CD4-positive, alpha-beta memory T cell (primary cell): Measurements from ENCODE around the gene USP12. TPM values are rescaled to one million over a fixed set of nuclear protein-coding genes. Genes with fewer than 3 reads are reported as not detected.
A peak's percentile ranks its signal among the peaks of the same experiment; 100 is the strongest.

Experiments
- CTCF ChIA-PET: fragments of 350-600 bp; sonication (Branson Sonifier 250); formaldehyde crosslinking; loops from one replicate; lab custom pipeline; 2021; ENCODE audit warnings: inconsistent platforms; ENCODE audit not compliant: partially characterized antibody; lab: Charles Lee
- POLR2A ChIA-PET: fragments of 350-600 bp; sonication (Branson Sonifier 250); formaldehyde crosslinking; loops from one replicate; lab custom pipeline; 2021; ENCODE audit not compliant: partially characterized antibody; lab: Charles Lee
- DNase-seq, 5 donors: peaks; one replicate each; pipeline versions ENCODE4 v3.0.0 to v3.0.0-alpha.2; 2020 to 2022; ENCODE audit warnings: mixed read lengths in 1 of 5
- H3K27ac ChIP-seq: one replicate; pipeline ENCODE4 v1.7.0; 2013; ENCODE audit warnings: low read depth, low read length
- H3K27me3 ChIP-seq: 2 replicates; pipeline ENCODE4 v1.7.0; 2013; ENCODE audit warnings: mild to moderate bottlenecking, low read length, moderate library complexity; ENCODE audit not compliant: insufficient read depth
- H3K36me3 ChIP-seq: 2 replicates; pipeline ENCODE4 v1.7.0; 2013; ENCODE audit warnings: mild to moderate bottlenecking, low read length, moderate library complexity; ENCODE audit not compliant: insufficient read depth
- H3K4me1 ChIP-seq: 2 replicates; pipeline ENCODE4 v1.7.0; 2013; ENCODE audit warnings: mild to moderate bottlenecking, low read length, moderate library complexity; ENCODE audit not compliant: insufficient read depth
- H3K4me3 ChIP-seq, 2 donors: one replicate each; pipeline ENCODE4 v1.7.0; 2013; ENCODE audit warnings: low read length in 2 of 2, mild to moderate bottlenecking in 1 of 2
- H3K9me3 ChIP-seq, 2 donors: one replicate each; pipeline ENCODE4 v1.7.0; 2013; ENCODE audit warnings: low read length in 2 of 2, control low read depth in 1 of 2; ENCODE audit not compliant: control insufficient read depth in 1 of 2
- H3K27ac Mint-ChIP-seq, 7 donors: one replicate each; pipeline ENCODE4 v1.8.0; 2020 to 2021; ENCODE audit warnings: mixed read lengths in 7 of 7, mild to moderate bottlenecking in 6 of 7, inconsistent platforms in 3 of 7, moderate library complexity in 3 of 7
- H3K27me3 Mint-ChIP-seq, 2 donors: one replicate each; pipeline ENCODE4 v1.8.0; 2020 to 2021; ENCODE audit warnings: mixed read lengths in 2 of 2
- H3K36me3 Mint-ChIP-seq, 2 donors: one replicate each; pipeline ENCODE4 v1.8.0; 2020 to 2021; ENCODE audit warnings: mixed read lengths in 2 of 2, inconsistent platforms in 1 of 2, mild to moderate bottlenecking in 1 of 2
- H3K4me1 Mint-ChIP-seq, 4 donors: one replicate each; pipeline ENCODE4 v1.8.0; 2020 to 2021; ENCODE audit warnings: mixed read lengths in 4 of 4, mild to moderate bottlenecking in 1 of 4
- H3K4me3 Mint-ChIP-seq, 8 donors: one replicate each; pipeline ENCODE4 v1.8.0; 2020 to 2021; ENCODE audit warnings: mixed read lengths in 8 of 8, mild to moderate bottlenecking in 7 of 8, moderate library complexity in 6 of 8, inconsistent platforms in 3 of 8
- H3K9me3 Mint-ChIP-seq, 8 donors: one replicate each; pipeline ENCODE4 v1.8.0; 2020 to 2021; ENCODE audit warnings: mixed read lengths in 8 of 8, mild to moderate bottlenecking in 5 of 8, inconsistent platforms in 3 of 8, moderate library complexity in 1 of 8
- intact Hi-C: fragments of 100-400 bp; cut with micrococcal nuclease; formaldehyde crosslinking; loops from one replicate; pipeline ENCODE4 v1.15.1; 2023
- polyA plus RNA-seq, 2 donors: library from polyadenylated mRNA; unstranded; fragments of 300-500 nt; fragmentation: Illumina TruSeq; gene quantifications; one replicate each; pipeline ENCODE4 v1.2.3, GENCODE V29; 2021
- total RNA-seq, 2 experiments: library from RNA; stranded (reverse); gene quantifications; one replicate each; pipeline ENCODE4 v1.2.3, GENCODE V29; 2021

Gene USP12
- total and polyA plus RNA-seq, 4 experiments from 2014 or later = 16.1 to 26.0 (median 20.2) TPM

DNA sequence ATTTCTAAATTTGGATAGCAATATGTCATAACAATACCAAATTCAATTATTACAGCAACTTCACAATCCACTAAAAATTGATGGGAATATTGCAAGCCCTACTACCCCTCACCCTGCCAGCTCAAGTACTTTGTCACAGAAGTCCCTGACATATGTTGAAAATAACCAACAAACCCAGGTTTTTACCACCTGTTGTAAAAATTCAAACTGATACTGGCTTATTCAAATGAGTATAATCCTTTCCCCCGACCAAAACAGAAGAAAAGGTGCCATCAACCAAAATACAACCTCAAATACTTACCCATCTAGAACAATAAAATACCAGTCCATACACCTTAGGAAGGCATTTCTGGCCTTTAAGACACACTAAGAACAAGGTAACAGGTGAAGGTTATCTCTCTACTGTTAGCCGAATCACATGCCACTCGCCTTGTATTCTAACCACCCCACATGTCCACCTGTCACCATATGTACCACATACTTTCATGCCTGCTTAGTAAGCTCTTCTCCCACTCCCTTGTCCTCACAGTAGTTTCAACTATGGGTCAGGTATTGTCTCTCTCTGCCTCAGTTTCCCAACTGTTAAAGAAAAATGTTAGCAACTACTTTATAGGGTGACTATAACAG is 53.1 kb downstream of the USP12 start:
- Mint-ChIP-seq H3K27me3 (no peaks in the 10 kb centered on the region), H3K36me3 (peaks cover 30 to 39% of the 10 kb centered on the region in 2 donors), H3K4me3 (no peak overlapping the region), H3K27ac (peak overlapping the region in 2 of 7 donors; percentile 22 to 38), H3K9me3 (peaks cover 0 to 6% (median 3%) of the 10 kb centered on the region in 8 donors), H3K4me1 (peaks cover 25 to 49% (median 35%) of the 10 kb centered on the region in 4 donors)
- H3K27me3 ChIP-seq = no peaks in the 10 kb centered on the region
- intact Hi-C loops = no loop called here
- H3K4me1 ChIP-seq = peaks cover 7% of the 10 kb centered on the region
- ChIA-PET CTCF (interaction anchor here (1.0 to 1.1 kb wide), 2 partner anchors 8 to 13 kb away, joined by 3 to 4 read pairs; no protein-coding TSS in a partner anchor), POLR2A (interaction anchor here (1.3 kb wide), 1 partner anchor 12 kb away, joined by 3 read pairs; no protein-coding TSS in a partner anchor)
- no peaks in the 10 kb centered on the region for H3K9me3 ChIP-seq
- no peak for DNase-seq
- H3K27ac ChIP-seq = no peak overlapping the region
- no peak overlapping the region for H3K4me3 ChIP-seq
- H3K36me3 ChIP-seq = no peaks in the 10 kb centered on the region

DNA sequence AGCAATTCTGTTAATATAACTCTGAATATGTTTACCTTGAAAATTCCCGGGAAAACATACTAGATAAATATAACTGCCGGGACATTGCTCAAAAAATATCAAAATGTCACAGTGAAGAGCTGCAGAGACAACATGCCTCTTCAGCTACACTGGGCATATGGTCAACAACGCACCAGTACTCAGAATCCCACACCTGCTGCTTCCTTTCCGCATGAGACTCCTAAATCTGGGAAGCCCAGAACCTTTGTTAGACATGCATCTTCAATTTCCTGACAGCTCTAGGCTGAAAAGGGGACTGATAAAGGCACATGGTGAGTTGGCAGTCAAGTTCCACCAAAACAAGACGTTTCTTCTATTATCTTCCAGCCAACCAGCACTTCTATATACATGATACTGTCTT is 53.7 kb downstream of the USP12 start:
- ChIA-PET CTCF (interaction anchor here (1.1 kb wide), 1 partner anchor 9 kb away, joined by 4 read pairs; no protein-coding TSS in a partner anchor), POLR2A (no interaction called here)
- Histone ChIP-seq H3K27ac (no peak overlapping the region), H3K27me3 (no peaks in the 10 kb centered on the region), H3K4me1 (peaks cover 7% of the 10 kb centered on the region), H3K36me3 (no peaks in the 10 kb centered on the region), H3K4me3 (no peak overlapping the region), H3K9me3 (no peaks in the 10 kb centered on the region)
- intact Hi-C loops = no loop called here
- peaks cover 27 to 53% (median 34%) of the 10 kb centered on the region in 4 donors for H3K4me1 Mint-ChIP-seq
- peaks cover 29 to 40% of the 10 kb centered on the region in 2 donors for H3K36me3 Mint-ChIP-seq
- H3K27me3 Mint-ChIP-seq = no peaks in the 10 kb centered on the region
- peak overlapping the region in 1 of 7 donors; percentile 38 for H3K27ac Mint-ChIP-seq
- H3K4me3 Mint-ChIP-seq = no peak overlapping the region
- H3K9me3 Mint-ChIP-seq = peaks cover 0 to 2% (median 0%) of the 10 kb centered on the region in 8 donors
- DNase-seq = no peak

DNA sequence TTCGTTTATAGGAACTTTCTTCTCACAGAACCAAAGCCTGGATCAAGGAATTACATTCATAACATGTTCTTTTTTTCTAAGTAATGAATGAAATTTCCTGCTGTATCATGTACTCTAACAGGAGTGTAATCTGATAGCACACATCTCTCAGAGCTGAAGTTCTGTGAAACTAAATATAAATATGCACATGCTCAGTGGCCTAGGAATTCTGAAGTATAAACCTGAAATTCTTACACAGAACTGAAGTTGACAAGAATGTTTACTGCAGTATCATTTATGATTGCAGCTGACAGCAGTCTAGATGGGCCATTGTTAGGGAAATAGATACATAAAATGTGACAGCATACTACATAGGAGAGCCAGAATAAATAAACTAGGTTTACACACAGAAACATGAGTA is 54.5 kb downstream of the USP12 start:
- H3K4me3 Mint-ChIP-seq = no peak overlapping the region
- H3K4me3 ChIP-seq = no peak overlapping the region
- no peaks in the 10 kb centered on the region for H3K27me3 Mint-ChIP-seq
- peaks cover 0 to 2% (median 0%) of the 10 kb centered on the region in 8 donors for H3K9me3 Mint-ChIP-seq
- CTCF ChIA-PET = no interaction called here
- POLR2A ChIA-PET = no interaction called here
- no peak overlapping the region for H3K27ac ChIP-seq
- intact Hi-C loops = no loop called here
- peaks cover 27 to 38% of the 10 kb centered on the region in 2 donors for H3K36me3 Mint-ChIP-seq
- no peak for DNase-seq
- peaks cover 27 to 51% (median 31%) of the 10 kb centered on the region in 4 donors for H3K4me1 Mint-ChIP-seq
- H3K9me3 ChIP-seq = no peaks in the 10 kb centered on the region
- no peaks in the 10 kb centered on the region for H3K27me3 ChIP-seq
- H3K4me1 ChIP-seq = peaks cover 7% of the 10 kb centered on the region
- H3K36me3 ChIP-seq = no peaks in the 10 kb centered on the region
- no peak overlapping the region for H3K27ac Mint-ChIP-seq

DNA sequence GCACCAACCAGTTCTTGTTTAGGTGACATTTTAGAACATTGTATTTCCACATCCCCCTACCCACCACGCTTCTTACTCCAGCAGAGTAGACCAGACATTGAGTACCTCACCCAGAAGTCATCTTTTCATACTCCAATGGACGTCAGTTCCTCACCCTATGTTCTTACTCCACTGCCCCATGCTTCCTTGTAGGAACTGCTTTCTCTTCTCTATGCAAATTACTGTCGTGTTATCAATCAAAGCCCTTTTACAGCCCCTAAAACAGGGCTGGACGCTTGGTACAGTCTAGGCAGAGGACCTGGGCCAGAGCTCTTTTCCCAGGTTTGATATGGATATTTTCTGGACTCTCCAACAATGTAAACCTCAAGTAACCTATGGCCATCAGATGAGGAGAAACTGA is 58.2 kb downstream of the USP12 start:
- DNase-seq = no peak
- peaks cover 6 to 37% (median 13%) of the 10 kb centered on the region in 4 donors for H3K4me1 Mint-ChIP-seq
- H3K4me3 Mint-ChIP-seq = no peak overlapping the region
- H3K27me3 ChIP-seq = no peaks in the 10 kb centered on the region
- no peak overlapping the region for H3K27ac ChIP-seq
- ChIA-PET CTCF (no interaction called here), POLR2A (no interaction called here)
- H3K9me3 ChIP-seq = no peaks in the 10 kb centered on the region
- H3K36me3 Mint-ChIP-seq = peaks cover 23 to 36% of the 10 kb centered on the region in 2 donors
- no peaks in the 10 kb centered on the region for H3K9me3 Mint-ChIP-seq
- H3K27ac Mint-ChIP-seq = peak overlapping the region in 3 of 7 donors; percentile 1 to 70 (median 59)
- H3K4me1 ChIP-seq = no peaks in the 10 kb centered on the region
- H3K27me3 Mint-ChIP-seq = no peaks in the 10 kb centered on the region
- H3K4me3 ChIP-seq = no peak overlapping the region
- intact Hi-C loops = no loop called here
- H3K36me3 ChIP-seq = no peaks in the 10 kb centered on the region

DNA sequence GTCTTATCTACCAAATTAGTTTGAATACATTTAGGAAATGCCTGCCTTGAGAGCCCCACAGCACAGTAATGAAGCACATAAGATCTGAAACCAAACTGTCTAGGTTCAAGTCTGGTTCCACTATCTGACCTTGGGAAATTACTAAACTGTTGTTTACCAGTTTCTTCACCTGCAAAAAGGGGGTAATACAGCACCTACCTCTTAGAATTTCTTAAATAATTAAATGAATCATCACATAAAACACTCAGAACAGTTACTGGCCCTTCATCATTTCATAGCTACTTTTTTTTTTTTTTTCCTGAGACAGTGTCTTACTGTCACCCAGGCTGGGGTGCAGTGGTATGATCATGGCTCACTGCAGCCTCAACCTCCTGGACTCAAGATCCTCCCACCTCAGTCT is 59.6 kb downstream of the USP12 start:
- no peaks in the 10 kb centered on the region for H3K36me3 ChIP-seq
- H3K27me3 ChIP-seq = no peaks in the 10 kb centered on the region
- no peak for DNase-seq
- intact Hi-C loops = no loop called here
- peaks cover 27 to 42% of the 10 kb centered on the region in 2 donors for H3K36me3 Mint-ChIP-seq
- H3K4me3 Mint-ChIP-seq = no peak overlapping the region
- ChIA-PET CTCF (interaction anchor here (0.7 kb wide), 1 partner anchor 1035 kb away, joined by 3 read pairs; no protein-coding TSS in a partner anchor), POLR2A (no interaction called here)
- no peaks in the 10 kb centered on the region for H3K4me1 ChIP-seq
- no peaks in the 10 kb centered on the region for H3K9me3 Mint-ChIP-seq
- H3K27ac ChIP-seq = no peak overlapping the region
- no peaks in the 10 kb centered on the region for H3K9me3 ChIP-seq
- no peak overlapping the region for H3K4me3 ChIP-seq
- H3K4me1 Mint-ChIP-seq = peaks cover 0 to 29% (median 11%) of the 10 kb centered on the region in 4 donors
- no peaks in the 10 kb centered on the region for H3K27me3 Mint-ChIP-seq
- peak overlapping the region in 3 of 7 donors; percentile 17 to 66 (median 36) for H3K27ac Mint-ChIP-seq

DNA sequence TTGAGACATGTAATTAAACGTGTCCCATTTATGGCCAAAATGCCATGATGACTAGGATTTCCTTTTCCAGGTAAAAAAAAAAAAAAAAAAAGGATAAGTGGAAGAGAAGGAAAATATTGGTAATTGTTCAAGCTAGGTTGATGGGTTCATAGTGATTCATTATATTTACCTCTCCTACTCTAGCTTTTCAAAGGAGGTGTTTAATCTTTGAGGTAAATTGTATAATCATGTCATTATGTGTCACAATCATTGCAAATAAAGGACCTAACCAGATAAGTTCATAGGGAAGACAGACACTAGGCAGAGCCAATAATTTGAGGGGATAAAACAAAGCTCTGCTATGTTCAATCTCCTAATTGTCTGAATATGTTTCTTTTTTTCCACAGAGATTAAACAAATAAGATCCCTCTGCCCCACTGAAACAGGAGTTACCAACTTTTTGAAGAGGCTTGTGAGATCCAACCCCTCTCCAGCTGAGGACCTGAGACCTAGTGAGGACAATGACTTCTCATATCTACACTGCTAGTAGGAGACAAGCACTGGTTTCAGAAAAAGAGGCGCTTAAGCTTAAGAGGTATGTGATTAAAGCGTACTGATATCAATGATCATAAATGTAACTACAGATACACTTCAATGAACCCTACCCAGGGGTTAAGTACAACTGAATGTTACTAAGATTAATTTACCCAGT is 61.4 kb downstream of the USP12 start:
- peaks cover 0 to 24% (median 9%) of the 10 kb centered on the region in 4 donors for H3K4me1 Mint-ChIP-seq
- no peaks in the 10 kb centered on the region for H3K27me3 Mint-ChIP-seq
- no peak for DNase-seq
- no peak overlapping the region for H3K27ac Mint-ChIP-seq
- ChIA-PET POLR2A (interaction anchor here (1.6 kb wide), 1 partner anchor 63 kb away, joined by 4 read pairs; no protein-coding TSS in a partner anchor), CTCF (no interaction called here)
- Histone ChIP-seq H3K27ac (no peak overlapping the region), H3K27me3 (no peaks in the 10 kb centered on the region), H3K9me3 (no peaks in the 10 kb centered on the region), H3K4me1 (no peaks in the 10 kb centered on the region), H3K4me3 (no peak overlapping the region), H3K36me3 (peaks cover 4% of the 10 kb centered on the region)
- H3K9me3 Mint-ChIP-seq = no peaks in the 10 kb centered on the region
- H3K4me3 Mint-ChIP-seq = no peak overlapping the region
- H3K36me3 Mint-ChIP-seq = peaks cover 29 to 33% of the 10 kb centered on the region in 2 donors
- intact Hi-C loops = no loop called here

DNA sequence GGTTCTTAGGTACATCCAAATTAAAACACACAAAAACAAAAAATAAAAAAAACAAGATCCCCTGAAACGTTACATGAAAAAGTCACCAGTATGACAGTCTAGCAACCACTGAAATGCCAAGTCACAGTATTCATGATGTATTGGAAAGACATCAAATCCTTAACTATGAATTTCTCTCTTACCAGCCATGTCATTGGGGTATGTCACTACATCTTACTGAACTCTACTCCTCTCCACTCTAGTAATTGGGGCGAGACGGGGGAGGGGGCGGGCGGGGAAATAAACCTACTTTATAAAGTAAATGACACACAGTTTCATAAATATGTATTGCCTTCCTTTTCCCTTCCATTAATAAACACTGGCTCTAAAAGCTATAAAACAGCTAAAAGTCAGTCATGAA is 65.5 kb downstream of the USP12 start:
- Histone ChIP-seq H3K4me1 (no peaks in the 10 kb centered on the region), H3K27me3 (no peaks in the 10 kb centered on the region), H3K27ac (no peak overlapping the region), H3K36me3 (peaks cover 8% of the 10 kb centered on the region), H3K9me3 (no peaks in the 10 kb centered on the region), H3K4me3 (no peak overlapping the region)
- CTCF ChIA-PET = no interaction called here
- no peak overlapping the region for H3K4me3 Mint-ChIP-seq
- H3K27ac Mint-ChIP-seq = no peak overlapping the region
- DNase-seq = no peak
- POLR2A ChIA-PET = no interaction called here
- peaks cover 3 to 14% (median 8%) of the 10 kb centered on the region in 4 donors for H3K4me1 Mint-ChIP-seq
- intact Hi-C loops = no loop called here
- peaks cover 0 to 1% (median 0%) of the 10 kb centered on the region in 8 donors for H3K9me3 Mint-ChIP-seq
- no peaks in the 10 kb centered on the region for H3K27me3 Mint-ChIP-seq
- peaks cover 41 to 44% of the 10 kb centered on the region in 2 donors for H3K36me3 Mint-ChIP-seq
